NCI-H774 (cell line): ENCODE results near the gene DHFR2.
"Not testable (repeated sequence)": the region's sequence is repeated elsewhere in the genome, so short reads cannot be mapped to it uniquely, and the experiment has no call there.

ENCODE experiments used
- DNase-seq: peaks from one replicate; lab custom pipeline; 2025; lab: John Stamatoyannopoulos, UW

Gene DHFR2

GRCh38 chr3:94065819-94066480 lies 3.2 kb upstream of the DHFR2 start:
- DNase-seq = no peak

- no peak for DNase-seq
Measured at GRCh38 chr3:94065122-94065521, 2.4 kb upstream of the DHFR2 start.

DNA sequence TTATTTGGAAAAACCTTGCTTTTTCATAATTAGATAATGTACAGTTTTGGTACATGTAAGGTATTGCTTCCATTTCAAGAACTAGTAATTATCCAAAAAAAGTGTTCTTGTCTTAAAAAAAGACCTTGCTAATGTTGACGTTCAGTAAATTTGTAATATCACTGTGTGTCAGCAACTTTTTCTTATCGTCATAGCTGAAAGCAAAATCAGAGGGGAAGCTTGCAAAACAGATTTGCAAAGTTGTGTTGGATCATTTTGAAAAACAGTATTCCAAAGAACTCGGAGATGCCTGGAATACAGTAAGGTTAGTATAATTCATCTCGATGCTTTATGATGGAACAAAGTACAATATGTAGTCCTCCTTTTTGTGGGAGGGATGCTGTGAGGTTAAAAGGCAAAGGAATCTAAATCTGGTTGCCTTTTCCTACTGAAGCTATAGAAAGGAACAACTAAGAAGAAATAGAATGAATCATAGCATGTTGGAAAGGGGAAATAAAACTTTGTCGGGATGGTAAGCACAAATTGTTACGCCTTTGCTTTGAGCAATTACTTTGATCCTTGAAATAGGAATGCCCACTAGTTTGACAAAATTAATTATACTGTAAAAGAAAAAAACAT lies 1.6 kb upstream of the DHFR2 start:
- DNase-seq = no peak

GRCh38 chr3:94063496-94064119 lies 892 bp upstream of the DHFR2 start:
- no peak for DNase-seq

DNA sequence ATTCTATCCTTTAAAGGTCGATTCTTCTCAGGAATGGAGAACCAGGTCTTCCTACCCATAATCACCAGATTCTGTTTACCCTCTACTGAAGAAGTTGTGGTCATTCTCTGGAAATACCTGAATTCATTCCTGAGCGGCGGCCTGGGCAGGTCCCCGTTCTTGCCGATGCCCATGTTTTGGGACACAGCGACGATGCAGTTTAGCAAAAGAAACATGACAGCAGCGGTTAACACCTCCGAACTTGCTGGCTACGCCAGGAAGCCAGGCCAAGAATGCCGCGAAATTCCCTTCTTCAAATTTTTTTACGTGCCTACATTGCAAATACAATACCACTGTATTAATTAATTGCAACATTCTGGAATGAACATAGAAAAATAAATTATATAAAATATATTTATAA lies 1.4 kb downstream of the DHFR2 start:
- DNase-seq = no peak

DNA sequence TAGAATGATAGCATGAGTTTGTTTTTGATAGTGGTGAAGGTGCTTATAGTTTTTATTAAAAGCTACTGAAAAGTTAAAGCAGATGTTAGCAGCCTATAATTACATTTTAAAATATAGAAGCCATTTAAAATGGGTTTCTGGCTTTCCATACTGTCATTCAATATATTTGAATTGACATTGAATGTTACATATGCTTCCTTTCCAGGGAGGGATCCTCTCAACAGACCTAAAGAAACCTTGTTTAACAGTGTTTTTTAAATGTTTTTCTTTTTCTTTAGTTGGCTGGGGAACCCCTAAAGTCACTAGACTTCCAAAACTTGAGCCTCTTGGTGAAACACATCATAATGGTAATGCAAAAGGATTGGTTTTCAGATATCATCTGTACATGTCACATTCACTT lies 12.2 kb downstream of the DHFR2 start:
- no peak for DNase-seq

DNA sequence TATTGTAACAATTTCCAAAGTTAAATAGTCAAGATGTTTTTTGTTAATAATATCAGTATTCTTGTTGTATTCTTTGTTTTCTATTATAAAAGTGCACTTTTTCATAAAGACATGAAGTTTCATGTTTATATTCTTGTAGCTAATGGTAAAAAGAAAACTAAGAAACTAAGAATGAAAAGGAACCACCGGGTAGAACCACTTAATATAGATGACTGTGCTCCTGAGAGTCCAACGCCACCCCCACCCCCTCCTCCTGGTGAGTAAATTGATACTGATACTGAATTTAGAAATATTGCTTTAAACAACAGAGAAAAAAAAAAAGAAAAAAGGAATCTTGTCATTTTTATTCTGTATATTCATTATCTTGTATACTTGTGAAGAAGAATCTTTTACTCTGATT lies 13.4 kb downstream of the DHFR2 start:
- no peak for DNase-seq

DNA sequence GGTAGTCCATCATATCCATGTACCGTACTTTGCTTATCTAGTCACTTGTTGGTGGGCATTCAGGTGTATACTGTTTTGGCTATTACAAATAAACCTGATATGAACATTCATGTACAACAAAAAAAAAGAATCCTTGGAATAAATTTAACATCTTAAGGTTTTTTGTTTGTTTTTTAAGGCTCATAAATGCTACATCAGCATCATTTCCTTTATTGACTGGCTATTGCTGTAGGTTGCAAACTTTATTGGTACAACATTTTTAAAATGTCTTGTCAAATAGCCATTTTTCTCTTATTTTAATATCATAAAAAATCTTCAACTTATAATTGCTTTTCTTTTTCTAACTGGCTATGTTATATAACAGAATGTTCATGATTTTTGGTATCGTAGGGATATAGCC lies 16.2 kb downstream of the DHFR2 start:
- no peak for DNase-seq

- not testable (repeated sequence) for DNase-seq
Measured at GRCh38 chr3:94044100-94044936, 18.4 kb downstream of the DHFR2 start.

DNA sequence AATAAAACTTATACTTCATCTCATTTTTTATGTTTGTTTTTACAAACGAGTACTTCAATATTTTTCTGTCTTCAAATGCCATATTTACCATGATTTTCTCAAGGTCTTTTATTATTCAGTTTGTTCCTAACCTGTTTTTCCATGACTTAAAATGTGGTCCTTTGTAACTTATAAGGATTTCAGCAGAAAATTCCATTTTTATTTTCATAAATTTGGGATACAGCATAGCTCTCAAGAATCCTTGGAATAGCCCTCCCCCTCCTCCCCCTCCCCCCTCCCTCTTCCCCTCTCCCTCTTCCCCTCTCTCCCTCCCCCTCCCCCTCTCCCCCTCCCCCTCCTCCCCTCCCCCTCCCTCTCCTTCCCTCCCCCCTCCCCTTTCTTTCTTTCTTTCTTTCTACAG lies 19.4 kb downstream of the DHFR2 start:
- DNase-seq = no peak

- DNase-seq = no peak
Measured at GRCh38 chr3:94036909-94037507, 25.7 kb downstream of the DHFR2 start.

DNA sequence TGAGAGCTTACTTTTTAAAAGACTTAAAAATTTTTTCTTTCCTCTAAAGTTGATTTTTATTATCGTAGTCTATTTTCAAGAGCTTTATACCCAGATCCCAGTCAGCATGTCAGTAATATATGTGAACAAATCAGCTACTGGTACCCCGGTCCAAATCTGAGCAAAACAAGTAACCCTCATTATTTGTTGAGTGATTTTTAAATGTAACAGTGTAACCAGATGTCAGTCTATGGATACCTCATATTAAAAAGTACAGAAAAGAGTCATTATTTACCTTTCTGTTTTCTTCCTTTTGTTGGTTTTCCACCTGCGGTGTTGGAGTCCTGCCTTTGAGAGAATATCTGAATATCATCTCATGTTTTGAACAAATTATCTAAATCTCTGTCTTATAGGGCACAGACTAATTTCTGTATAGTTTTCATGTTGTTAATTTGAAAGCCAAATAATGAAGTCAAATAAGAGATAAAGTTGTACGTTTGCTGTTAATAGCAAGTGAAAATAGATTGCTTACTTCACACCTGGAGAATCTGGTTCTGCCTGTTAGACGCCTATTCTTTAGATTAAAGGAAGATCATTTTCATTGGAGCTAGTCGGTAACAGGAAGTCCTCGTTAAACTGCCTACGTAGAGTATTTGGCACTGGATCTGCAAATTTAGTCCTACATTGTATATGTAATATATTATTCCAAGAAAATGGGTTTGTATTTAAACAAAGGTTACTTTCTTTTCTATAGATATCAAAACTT lies 34.5 kb downstream of the DHFR2 start, which contains the start of gene STX19:
Gene STX19 (minus strand): TSS at position 505 of the 745 bp plus-strand sequence. CDS start 13,328 bp downstream, outside the sequence.
- DNase-seq = peak; percentile 64

DNA sequence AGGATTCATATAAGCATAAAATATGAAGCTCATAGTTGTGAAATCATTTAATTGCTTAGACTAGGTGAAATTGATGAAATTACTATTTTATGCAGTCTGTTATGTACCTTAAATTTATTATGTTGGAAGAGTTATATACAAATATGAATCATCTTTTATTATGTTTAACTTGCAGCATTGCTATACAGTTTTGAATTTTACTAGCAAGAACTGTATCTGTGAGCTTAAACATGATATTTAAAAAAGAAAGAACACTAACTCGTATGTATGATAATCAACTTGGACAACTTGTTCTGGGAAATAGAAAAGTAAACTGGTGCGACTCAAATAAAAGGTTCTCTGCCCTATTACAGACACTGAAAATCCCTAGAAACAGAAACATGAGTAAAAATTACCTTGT lies 36.1 kb downstream of the DHFR2 start:
- no peak for DNase-seq

GRCh38 chr3:94024385-94024784 lies 38.3 kb downstream of the DHFR2 start:
- no peak for DNase-seq

- DNase-seq = no peak
Measured at GRCh38 chr3:94020293-94020692, 42.4 kb downstream of the DHFR2 start.

- DNase-seq = no peak
Measured at GRCh38 chr3:94019659-94020058, 43.1 kb downstream of the DHFR2 start.

DNA sequence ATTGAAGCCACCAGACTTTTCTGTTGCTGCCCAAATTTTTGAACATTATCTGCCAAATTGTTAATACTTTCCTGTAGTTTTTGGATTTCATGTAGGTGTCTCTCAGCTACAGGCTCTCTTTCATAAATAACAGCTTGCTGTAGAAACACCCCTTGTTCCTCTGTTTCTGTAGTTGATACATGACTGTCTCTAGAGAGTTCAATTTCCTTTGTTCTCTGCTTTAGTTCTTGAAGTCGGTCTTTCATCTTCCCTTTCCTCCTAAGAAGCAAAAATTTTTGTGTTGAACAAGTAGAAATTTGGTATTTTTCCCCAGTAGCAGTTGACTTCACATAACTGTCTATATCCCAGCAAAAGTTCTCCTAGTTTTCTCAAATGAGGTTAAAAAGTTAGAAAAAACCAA lies 47.7 kb downstream of the DHFR2 start:
- no peak for DNase-seq

GRCh38 chr3:94012185-94012584 lies 50.5 kb downstream of the DHFR2 start:
- DNase-seq = no peak

- no peak for DNase-seq
Measured at GRCh38 chr3:94011233-94011711, 51.4 kb downstream of the DHFR2 start.

DNA sequence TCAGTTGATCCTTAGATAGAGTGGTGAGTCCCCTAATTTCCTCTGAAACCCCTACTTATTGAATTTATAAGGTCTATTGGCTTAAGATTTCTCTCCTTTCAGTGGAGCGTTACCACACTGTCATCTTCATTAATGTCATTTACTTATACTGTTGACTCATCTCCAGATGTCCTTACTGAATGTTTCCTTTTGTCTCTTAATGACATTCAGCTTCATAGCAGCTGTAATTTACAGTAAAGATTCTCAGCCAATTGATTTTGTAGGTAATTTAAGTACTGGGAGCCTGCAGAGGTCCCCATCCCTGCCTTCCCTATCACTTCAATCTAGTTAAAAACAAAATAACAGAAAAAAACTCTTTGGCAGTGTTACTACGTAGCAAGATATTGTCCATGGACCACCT lies 53.1 kb downstream of the DHFR2 start:
- no peak for DNase-seq

GRCh38 chr3:94008253-94008652 lies 54.5 kb downstream of the DHFR2 start:
- DNase-seq = no peak
